Measurements from ENCODE around the gene PSMD9.

- TF ChIP-seq JUND (IDR thresholded peaks at IDR 0.05) (no peak), MAX (IDR thresholded peaks at IDR 0.05) (no peak), CTCF (IDR thresholded peaks at IDR 0.05; ENCODE audit: low read depth, low read length, missing input control) (no peak), NR2F2 (IDR thresholded peaks at IDR 0.05) (no peak), YY1 (IDR thresholded peaks at IDR 0.05) (no peak), REST (IDR thresholded peaks at IDR 0.05) (no peak), RAD21 (IDR thresholded peaks at IDR 0.05) (no peak), ATF3 (IDR thresholded peaks at IDR 0.05) (no peak), GABPA (IDR thresholded peaks at IDR 0.05 in 1 of 2, conservative IDR thresholded peaks at IDR 0.05 in 1 of 2) (no peak), HNF4A (conservative IDR thresholded peaks at IDR 0.05) (no peak)
These were observed 17.2 kb downstream of the PSMD9 start for GRCh38 chr12:121905746-121906145.
